ENCODE results near the gene MAN1B1.

MAN1B1 gene

GRCh38 chr9:137097761-137098462 lies 11.1 kb downstream of the MAN1B1 start:
- H3K4me3 ChIP-seq (replicated peaks; ENCODE audit: insufficient read depth, low read length): no peak overlapping the region
- DNase-seq (ENCODE audit: low read depth in 1 of 2, low spot score in 1 of 2): no peak
- TF ChIP-seq CTCF (IDR thresholded peaks at IDR 0.05; ENCODE audit: insufficient read depth, low read length): no peak
- no peak for TF ChIP-seq REST (IDR thresholded peaks at IDR 0.05; ENCODE audit: insufficient replicate concordance, low read depth)
- TF ChIP-seq GABPA (IDR thresholded peaks at IDR 0.05; ENCODE audit: low read depth): no peak
- no peak for TF ChIP-seq SPI1 (IDR thresholded peaks at IDR 0.05; ENCODE audit: borderline replicate concordance, low read depth)
- no peak for TF ChIP-seq POLR2AphosphoS5 (IDR thresholded peaks at IDR 0.05; ENCODE audit: low read depth)
- H3K27ac ChIP-seq (replicated peaks): no peak overlapping the region
- H3K27me3 ChIP-seq (ENCODE audit: insufficient read depth, poor library complexity, severe bottlenecking): no peaks in the 10 kb centered on the region

- no peak for DNase-seq (ENCODE audit: low read depth in 1 of 2, low spot score in 1 of 2)
- Histone ChIP-seq H3K27me3 (ENCODE audit: insufficient read depth, poor library complexity, severe bottlenecking) (no peaks in the 10 kb centered on the region), H3K4me3 (replicated peaks; ENCODE audit: insufficient read depth, low read length) (no peak overlapping the region), H3K27ac (replicated peaks) (no peak overlapping the region)
- TF ChIP-seq SPI1 (IDR thresholded peaks at IDR 0.05; ENCODE audit: borderline replicate concordance, low read depth) (no peak), GABPA (IDR thresholded peaks at IDR 0.05; ENCODE audit: low read depth) (no peak), POLR2AphosphoS5 (IDR thresholded peaks at IDR 0.05; ENCODE audit: low read depth) (no peak), CTCF (IDR thresholded peaks at IDR 0.05; ENCODE audit: insufficient read depth, low read length) (no peak), REST (IDR thresholded peaks at IDR 0.05; ENCODE audit: insufficient replicate concordance, low read depth) (no peak)
Observed at GRCh38 chr9:137099231-137099630, 12.4 kb downstream of the MAN1B1 start.

- DNase-seq (ENCODE audit: low read depth in 1 of 2, low spot score in 1 of 2): no peak
- no peaks in the 10 kb centered on the region for H3K27me3 ChIP-seq (ENCODE audit: insufficient read depth, poor library complexity, severe bottlenecking)
- TF ChIP-seq CTCF (IDR thresholded peaks at IDR 0.05; ENCODE audit: insufficient read depth, low read length): no peak
- no peak for TF ChIP-seq POLR2AphosphoS5 (IDR thresholded peaks at IDR 0.05; ENCODE audit: low read depth)
- TF ChIP-seq GABPA (IDR thresholded peaks at IDR 0.05; ENCODE audit: low read depth): no peak
- TF ChIP-seq REST (IDR thresholded peaks at IDR 0.05; ENCODE audit: insufficient replicate concordance, low read depth): no peak
- no peak for TF ChIP-seq SPI1 (IDR thresholded peaks at IDR 0.05; ENCODE audit: borderline replicate concordance, low read depth)
- no peak overlapping the region for H3K27ac ChIP-seq (replicated peaks)
- no peak overlapping the region for H3K4me3 ChIP-seq (replicated peaks; ENCODE audit: insufficient read depth, low read length)
Observed at GRCh38 chr9:137103206-137103999, 16.6 kb downstream of the MAN1B1 start.
